Measurements from ENCODE around the gene SH3TC2.

- TF ChIP-seq EZH2 (IDR thresholded peaks at IDR 0.05), result no peak
- no peak for TF ChIP-seq POLR2AphosphoS5 (IDR thresholded peaks at IDR 0.05; ENCODE audit: borderline replicate concordance, low read depth, low read length)
These were observed 38.4 kb downstream of the SH3TC2 start for GRCh38 chr5:149024477-149024876.
